CD4-positive, alpha-beta T cell treated with Interferon alpha-2 for 1 hour (primary cell): ENCODE results near the gene SAMD4A.
"Not testable (repeated sequence)": the region's sequence is repeated elsewhere in the genome, so short reads cannot be mapped to it uniquely, and the experiment has no call there.

Experiments
- DNase-seq, 2 donors: peaks; one replicate each; pipeline ENCODE4 v3.0.0-alpha.2; 2020 to 2022

Gene SAMD4A

GRCh38 chr14:54597795-54598443 lies 31.0 kb downstream of the SAMD4A start:
- no peak for DNase-seq

DNA sequence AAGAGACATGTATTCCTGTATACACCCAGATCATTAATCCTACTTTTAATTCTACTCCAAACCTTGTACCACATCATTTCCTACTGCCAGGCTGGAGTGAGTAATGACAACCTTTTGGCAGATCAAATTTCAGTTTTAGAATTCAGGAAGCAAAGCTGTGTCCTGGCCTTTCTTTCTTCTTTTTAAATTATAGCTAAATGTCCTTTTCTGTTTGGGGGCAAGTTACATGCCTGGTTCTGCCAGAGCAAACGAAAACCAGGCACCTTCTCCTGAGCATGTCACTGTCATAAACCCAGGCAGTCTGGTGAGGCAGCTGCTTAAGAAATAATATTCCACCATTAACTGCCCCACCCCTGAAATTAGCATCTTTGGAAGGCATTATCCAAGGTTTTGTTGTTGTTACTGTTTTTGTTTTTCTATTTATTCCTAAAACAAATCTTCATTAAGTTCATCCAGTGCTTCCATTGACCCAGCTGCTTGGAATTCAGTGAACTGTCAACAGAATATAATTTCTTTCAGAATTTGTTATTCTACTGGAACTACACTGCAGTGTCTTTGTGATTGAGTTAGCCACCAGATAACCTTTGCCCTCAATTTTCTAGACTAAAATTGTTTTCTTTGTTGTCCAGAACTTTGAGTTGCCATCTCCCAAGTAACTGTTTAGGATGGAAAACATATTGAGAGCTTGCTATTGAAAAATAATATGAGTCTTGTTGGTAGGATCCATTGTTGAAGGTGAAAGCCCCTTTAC lies 33.2 kb downstream of the SAMD4A start:
- DNase-seq, result no peak

GRCh38 chr14:54600717-54601109 lies 33.8 kb downstream of the SAMD4A start:
- DNase-seq, result no peak

DNA sequence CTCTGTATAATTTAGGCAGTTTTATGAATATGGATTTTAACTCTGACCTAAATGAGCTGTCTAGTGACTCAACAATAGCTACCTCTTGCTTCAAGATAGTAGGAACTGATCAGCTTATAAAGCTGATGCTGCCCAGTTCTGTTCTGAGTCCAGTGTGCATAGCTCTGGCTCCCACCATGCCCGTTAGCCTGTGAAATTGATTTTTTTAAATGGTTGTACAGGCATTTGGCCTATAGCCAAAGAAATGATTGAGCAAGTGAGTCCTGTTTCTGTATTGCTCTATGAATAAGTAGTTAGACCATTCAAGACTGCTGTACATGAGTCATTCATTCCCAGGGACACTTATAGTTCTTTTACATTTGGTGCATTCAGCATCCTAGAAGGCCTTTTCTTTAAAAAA lies 36.4 kb downstream of the SAMD4A start:
- no peak for DNase-seq

DNA sequence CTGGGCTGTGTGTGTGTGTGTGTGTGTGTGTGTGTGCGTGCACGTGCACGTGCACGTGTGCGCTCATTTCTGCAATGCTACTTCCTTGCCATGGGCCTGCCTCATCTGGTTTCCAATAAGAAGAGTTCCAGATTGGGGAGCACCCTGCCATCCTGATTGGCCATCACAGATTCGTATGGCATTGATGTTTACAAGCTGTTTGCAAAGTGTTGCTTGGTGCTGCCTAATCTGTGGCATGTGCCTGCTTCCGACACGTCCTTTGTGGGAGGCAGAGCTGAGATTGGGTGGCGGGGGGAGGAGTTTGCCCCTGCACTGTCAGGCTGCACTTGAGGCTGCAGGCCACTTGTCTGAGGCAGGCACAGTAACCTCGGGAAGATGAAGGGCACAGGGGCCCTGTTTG lies 39.2 kb downstream of the SAMD4A start:
- no peak for DNase-seq

- no peak for DNase-seq
Observed at GRCh38 chr14:54606631-54607133, 39.8 kb downstream of the SAMD4A start.

GRCh38 chr14:54609576-54609975 lies 42.6 kb downstream of the SAMD4A start:
- no peak for DNase-seq

GRCh38 chr14:54610051-54610977 lies 43.4 kb downstream of the SAMD4A start:
- DNase-seq, result no peak

DNA sequence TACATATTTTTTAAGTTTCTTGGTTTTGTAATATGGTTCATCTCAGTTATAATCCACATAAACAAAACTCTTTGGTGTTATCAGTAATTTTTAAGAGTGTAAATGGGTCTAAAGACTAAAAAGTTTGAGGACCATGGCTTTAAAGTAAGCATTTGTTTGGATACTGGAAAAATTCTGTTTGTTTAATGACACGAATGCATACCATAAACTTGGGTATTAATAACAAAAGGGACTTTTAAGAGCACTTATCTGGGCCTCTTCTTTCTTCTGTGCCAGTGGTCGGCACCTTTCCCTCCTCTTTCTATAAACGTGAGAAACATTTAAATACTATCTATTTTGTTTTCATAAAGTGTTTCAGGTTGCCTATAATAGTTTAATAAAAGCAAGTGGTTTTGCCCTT lies 47.4 kb downstream of the SAMD4A start:
- DNase-seq, result no peak

- no peak for DNase-seq
Observed at GRCh38 chr14:54617467-54617866, 50.5 kb downstream of the SAMD4A start.

DNA sequence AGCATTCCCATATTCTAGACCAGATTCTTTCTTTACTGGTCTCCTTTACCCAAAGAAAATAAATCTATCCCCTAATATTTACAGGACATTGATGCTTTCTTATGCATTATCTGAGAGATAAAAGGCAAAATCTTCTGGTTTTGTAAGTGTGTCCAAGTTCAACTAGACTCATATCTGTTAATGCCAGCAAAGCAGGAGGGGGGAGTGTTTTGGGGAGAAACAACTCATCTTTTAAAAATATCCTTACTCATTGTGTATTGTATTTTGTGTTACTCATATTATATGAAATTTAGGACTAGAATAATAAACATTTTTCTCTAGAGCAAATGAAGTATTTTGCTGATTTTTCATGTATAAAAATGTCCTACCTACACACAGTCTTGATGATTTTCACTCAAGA lies 54.8 kb downstream of the SAMD4A start:
- DNase-seq, result no peak

DNA sequence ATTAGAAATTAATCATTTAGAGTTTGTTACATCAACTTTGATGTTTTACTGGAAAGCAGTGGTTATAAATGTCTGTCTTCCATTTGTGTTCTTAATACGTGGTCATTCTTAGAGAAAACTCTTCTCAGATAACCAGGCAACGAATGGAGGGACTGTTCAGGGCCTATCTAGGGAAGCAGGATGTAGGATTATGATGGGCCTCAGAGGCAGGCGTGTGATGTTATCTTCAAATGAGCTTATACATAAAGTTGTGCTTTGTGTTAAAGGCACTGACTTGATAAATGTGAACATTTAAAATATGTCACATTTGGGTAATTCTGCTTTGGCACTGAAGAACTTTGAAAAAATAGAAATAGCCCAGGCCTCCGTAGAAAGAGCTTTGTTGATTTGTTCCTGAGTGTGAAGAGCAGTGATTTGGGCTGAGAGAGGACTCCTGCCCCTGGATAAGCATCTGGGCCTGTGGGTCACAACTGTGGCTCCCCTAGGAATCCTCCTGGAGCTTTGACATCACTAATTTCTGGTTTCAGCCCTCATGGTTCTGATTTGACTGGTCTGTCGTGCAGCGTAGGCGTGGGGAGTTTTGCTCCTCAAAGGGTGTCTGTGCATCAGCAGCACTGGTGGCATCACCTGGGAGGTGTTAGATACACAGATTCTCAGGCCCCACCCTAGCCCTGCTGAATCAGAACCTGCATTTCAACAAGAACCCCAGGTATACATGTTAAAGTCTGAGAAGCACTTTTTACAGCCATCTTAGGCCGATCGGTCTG lies 55.4 kb downstream of the SAMD4A start:
- peak in 1 of 2 donors; percentile 19 for DNase-seq

DNA sequence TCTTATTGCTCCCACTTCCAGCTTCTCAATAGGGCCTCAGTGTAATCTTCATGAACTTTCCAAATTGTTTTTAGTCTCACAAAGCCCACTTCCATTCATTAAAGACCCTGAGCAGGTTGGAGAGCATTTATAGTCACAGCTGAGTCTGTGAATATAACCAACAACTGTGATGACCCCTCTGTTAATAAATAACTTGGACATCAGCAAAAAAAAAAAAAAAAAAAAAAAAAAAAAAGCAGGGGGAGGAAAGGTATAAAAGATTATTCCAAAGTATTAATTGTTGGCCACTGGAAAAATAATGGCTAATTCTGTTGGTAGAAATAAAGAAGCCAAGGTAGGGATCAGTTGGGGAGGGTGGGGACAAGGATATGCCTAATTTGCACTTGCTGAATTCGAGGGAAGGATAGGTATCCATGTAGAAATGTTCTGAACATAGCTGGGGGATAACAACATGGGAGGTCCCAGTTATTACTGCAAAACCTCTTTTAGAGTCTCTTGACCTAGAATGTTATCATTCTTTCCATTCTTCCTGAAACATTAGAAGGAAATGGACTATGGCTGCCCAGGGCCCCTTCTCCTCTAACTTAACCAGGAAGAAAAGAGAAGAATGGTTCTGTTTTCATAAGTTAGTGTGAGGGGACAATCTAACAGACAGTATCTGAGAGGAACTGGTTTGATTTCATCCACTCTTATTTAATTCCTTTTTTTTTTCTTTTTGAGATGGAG lies 56.5 kb downstream of the SAMD4A start:
- no peak for DNase-seq

DNA sequence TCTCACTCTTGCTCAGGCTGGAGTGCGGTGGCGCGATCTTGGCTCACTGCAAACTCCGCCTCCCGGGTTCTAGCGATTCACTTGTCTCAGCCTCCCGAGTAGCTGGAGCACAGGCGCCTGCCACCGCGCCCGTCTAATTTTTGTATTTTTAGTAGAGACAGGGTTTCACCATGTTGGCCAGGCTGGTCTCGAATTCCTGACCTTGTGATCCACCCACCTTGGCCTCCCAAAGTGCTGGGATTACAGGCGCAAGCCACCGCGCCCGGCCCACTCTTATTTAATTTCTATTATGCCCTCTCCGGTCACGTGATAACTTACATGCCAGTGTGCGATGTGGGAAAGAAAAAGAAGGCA lies 57.1 kb downstream of the SAMD4A start:
- not testable (repeated sequence) for DNase-seq

GRCh38 chr14:54625112-54625511 lies 58.2 kb downstream of the SAMD4A start:
- no peak for DNase-seq

GRCh38 chr14:54627219-54627539 lies 60.3 kb downstream of the SAMD4A start:
- no peak for DNase-seq

GRCh38 chr14:54627540-54628363 lies 60.8 kb downstream of the SAMD4A start:
- peak; percentile 81 to 92 for DNase-seq

DNA sequence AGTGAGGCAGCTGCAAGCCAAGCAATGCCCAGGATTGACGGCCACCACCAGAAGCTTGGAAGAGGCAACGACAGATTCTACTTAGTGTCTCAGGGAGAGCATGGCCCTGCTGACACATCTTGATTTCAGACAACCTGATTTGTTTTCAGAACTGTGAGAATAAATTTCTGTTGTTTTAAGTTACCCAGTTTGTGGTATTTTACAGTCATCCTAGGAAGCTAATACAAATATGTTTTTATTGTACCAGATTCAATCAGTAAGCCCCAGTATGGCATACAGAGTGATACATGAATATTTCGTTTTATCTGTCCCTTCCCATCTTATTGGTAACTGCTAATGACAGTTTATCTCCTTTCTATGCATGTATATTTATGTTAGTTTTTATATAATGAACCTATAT lies 62.3 kb downstream of the SAMD4A start:
- no peak for DNase-seq

DNA sequence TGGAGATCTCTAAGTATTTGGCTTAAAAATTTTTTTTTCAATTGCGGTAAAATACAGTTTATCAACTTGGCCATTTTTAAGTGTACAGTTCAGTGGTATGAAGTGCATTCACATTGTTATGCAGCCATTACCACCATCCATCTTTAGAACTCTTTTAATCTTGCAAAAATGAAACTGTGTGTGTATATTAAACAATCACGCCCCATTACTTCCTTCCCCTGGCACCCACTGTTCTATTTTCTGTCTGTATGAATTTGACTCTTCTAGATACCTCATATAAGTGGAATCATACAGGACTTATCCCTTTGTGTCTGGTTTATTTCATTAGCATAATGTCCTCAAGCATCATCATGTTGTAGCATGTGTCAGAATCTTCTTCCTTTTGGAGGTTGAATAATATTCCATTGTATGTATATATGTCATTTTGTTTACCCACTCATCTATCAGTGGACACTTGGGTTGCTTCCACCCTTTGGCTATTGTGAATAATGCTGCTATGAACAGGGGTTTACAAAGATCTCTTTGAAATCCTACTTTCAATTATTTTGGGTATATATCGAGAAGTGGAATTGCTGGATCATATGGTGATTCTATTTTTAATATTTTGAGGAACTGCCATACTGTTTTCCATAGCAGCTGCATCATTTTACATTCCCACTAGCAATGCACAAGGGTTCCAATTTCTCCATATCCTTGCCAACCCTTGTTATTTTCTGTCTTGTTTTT lies 62.9 kb downstream of the SAMD4A start:
- peak in 1 of 2 donors; percentile 35 for DNase-seq

DNA sequence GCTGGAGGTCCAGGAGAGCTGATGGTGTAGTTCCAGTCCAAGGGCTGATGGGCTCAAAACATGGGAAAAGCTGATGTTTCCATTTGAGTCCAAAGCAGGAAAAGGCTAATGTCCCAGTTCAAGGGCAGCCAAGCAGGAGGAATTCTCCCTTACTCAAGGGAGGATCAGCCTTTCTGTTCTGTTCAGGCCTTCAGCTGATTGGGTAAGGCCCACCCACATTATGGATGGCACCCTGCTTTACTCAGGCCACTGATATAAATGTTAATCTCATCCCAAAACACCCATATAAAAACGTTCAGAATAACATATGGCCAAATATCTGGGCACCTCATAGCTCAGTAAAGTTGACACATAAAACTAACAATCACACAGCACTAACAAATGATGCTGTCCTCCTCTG lies 64.1 kb downstream of the SAMD4A start:
- no peak for DNase-seq

DNA sequence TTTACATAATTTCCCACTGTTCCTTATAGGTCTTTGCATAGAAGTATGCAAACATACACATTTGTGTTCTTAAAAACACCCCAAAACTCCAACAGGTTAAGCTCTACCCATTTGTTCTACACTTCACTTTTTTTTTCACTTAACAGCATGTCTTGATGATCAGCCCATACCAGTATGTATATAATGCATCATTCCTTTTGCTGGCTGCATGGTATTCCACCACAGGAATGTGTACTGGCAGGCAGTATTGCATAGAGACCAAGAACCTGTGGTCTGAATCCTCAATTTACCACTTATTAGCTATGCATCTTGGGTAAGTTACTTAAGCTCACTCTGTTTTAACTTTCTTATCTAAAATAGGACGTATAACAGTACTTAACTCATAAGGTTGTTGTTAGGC lies 65.5 kb downstream of the SAMD4A start:
- no peak for DNase-seq
